TTC549 (cell line): ENCODE data around the gene NIPSNAP2.
"Not testable (repeated sequence)": the region's sequence is repeated elsewhere in the genome, so short reads cannot be mapped to it uniquely, and the experiment has no call there.

Source experiments
- FAIRE-seq: peaks from 2 replicates; lab custom pipeline; 2012; peaks lifted over from hg19 to GRCh38; lab: Jason Lieb, UNC

NIPSNAP2 gene

DNA sequence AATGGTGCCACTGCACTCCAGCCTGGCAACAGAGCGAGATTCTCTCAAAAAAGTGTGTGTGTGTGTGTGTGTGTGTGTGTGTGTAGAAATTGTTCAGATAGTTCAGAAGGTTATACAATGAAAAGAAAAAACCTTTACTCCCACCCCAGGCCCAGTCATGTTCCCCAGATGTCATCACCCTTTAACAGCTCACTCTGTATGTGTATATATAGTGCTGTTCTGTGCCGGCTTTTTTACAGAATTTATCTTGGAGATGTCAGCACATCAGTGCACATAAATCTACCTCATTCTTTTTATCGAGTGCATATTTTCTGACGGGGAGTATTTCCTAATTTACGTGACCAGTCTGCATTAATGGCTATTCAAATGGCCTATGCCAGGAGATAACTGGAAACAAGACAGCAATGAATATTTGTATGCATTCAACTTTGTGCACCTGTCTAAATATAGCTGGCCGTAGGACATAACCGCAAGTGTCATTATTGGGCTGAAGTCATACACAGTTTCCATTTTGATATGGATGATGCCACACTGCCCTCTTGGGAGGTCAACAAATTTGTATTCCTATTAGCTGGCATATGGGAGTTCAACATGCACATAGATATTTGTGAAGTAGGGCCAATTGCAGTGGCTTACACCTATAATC, 11.7 kb downstream of the NIPSNAP2 start:
- FAIRE-seq, result no peak

DNA sequence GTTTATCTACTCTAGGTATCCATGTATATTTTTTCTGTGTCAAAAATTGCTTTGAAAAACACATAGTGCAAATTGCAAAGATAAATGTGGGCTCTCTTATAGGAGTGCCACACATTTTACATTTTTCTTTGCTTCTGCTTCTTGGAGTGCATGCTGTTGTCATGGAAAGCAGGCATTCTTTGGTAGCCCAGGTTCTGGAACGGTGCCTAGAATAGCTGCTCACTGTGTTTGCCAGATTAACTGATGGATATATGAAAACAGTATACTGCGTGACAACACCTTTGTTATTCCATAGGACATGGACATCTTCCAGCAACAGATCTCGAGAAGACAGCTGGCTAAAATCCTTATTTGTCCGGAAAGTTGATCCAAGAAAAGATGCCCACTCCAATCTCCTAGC, 13.4 kb downstream of the NIPSNAP2 start:
- FAIRE-seq, result no peak

GRCh38 chr7:55980266-55980665, 15.9 kb downstream of the NIPSNAP2 start:
- no peak for FAIRE-seq

- FAIRE-seq, result no peak
Measured at GRCh38 chr7:55983537-55983936, 19.2 kb downstream of the NIPSNAP2 start.

DNA sequence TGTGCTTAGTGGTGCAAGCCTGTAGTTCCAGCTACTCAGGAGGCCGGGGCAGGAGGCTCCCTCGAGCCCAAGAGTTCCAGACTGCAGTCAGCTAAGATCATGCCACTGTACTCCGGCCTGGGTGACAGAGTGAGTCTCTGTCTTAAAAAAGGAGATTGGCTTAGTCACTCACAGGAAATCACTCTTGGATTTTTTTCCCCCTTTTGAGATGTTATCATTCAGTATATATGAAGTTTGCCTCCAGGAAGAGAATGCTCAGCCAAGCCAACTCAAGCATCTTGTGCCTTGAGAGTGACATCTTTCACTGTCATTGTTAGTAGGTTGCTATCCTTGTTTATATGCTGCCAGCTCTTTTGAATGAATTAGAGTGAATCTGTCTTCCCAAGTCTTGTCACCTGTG, 28.0 kb downstream of the NIPSNAP2 start:
- FAIRE-seq, result no peak

GRCh38 chr7:55996856-55997500, 32.6 kb downstream of the NIPSNAP2 start:
- no peak for FAIRE-seq

- no peak for FAIRE-seq
Measured at GRCh38 chr7:56003749-56004148, 39.4 kb downstream of the NIPSNAP2 start.

DNA sequence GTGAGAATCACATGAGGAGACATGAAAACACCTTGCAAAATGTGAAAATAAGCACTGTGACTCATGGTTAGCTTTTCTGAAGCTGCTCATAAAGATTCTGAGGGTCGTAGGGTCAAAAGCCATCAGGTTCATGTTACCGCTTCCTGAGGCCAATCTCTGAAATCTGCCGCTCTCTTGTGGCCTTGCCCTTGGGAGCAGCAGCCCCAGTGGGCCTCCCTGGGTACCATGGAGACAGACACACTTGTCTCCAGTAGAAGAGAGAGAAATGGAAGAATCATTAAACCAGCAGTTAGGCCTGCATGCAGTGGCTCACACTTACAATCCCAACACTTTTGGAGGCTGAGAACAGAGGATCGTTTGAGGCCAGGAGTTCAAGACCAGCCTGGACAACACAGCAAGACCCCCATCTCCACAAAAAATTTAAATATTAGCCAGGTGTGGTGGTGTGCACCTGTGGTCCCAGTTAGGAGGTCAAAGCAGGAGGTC, 42.8 kb downstream of the NIPSNAP2 start:
- FAIRE-seq, result no peak

DNA sequence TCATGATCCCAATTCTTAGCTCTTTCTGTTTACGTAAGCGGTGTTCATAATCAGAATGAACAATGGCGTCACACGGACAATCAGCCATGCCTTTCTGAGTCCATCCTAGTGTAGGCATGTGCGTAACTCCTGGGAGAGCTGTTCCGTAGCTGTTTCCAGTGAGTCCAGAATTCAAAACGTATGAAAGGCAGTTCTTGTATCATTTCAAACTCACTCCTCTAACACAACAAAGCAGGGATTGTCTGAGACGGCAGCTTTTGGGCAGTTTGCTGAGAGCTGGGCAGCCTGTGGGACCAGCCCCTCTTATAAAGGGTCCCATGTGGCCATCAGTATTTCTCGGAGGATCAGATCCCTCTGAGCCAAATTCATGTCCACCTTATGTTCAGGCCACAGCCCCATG, 43.5 kb downstream of the NIPSNAP2 start:
- no peak for FAIRE-seq

- FAIRE-seq, result no peak
Measured at GRCh38 chr7:56009695-56010094, 45.3 kb downstream of the NIPSNAP2 start.

DNA sequence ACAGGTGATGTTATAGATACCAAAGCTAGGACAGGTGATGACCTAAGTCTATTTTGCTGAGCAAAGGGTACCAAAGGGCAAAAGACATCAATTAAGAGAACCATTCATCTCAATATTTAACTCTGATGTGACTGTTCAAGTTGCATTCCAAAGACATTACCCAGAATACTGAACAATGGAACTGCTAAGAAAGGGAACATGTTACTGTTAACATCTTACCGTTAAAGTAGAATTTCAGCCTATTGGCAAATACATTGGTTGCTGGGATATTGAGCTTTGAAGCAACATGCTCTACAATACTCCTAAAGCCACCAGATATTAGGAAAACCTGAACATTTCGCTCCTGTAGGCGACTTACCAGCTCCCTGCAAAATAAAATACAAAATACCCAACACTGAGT, 52.6 kb downstream of the NIPSNAP2 start:
- not testable (repeated sequence) for FAIRE-seq

GRCh38 chr7:56019501-56019900, 55.1 kb downstream of the NIPSNAP2 start:
- FAIRE-seq, result no peak

- no peak for FAIRE-seq
Measured at GRCh38 chr7:56023500-56023899, 59.1 kb downstream of the NIPSNAP2 start.

- FAIRE-seq, result no peak
Measured at GRCh38 chr7:56026538-56026937, 62.2 kb downstream of the NIPSNAP2 start.

DNA sequence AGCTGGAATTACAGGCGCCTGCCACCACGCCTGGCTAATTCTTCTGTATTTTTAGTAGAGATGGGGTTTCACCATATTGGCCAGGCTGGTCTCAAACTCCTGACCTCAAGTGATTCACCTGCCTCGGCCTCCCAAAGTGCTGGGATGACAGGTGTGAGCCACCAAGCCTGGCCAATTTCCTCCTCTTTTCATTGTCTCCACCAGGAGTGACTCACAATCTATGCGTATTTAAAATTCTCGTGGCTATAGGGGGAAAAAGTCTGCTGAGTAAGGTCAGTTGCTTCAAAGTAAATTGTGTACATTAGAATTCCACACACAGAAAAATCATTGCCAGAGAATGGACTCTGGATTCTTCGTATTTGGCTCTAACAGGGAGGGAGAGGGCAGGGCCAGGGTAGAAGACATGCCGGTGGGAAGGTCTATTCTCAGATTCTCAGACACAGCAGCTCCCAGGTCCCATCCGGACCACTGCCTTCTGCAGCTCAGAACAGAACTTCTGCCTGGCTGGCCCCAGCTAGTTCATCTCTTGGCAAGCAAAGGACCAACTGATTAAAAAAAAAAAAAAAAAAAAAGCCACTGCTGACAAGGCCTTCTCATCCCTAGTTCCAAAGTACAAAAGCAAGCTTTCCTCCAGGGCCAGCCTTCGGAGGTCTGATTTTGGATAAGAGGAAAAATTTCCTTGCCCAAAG, 64.7 kb downstream of the NIPSNAP2 start:
- no peak for FAIRE-seq

GRCh38 chr7:56030340-56030739, 66.0 kb downstream of the NIPSNAP2 start:
- no peak for FAIRE-seq

GRCh38 chr7:56031556-56031955, 67.2 kb downstream of the NIPSNAP2 start:
- FAIRE-seq, result not testable (repeated sequence)

DNA sequence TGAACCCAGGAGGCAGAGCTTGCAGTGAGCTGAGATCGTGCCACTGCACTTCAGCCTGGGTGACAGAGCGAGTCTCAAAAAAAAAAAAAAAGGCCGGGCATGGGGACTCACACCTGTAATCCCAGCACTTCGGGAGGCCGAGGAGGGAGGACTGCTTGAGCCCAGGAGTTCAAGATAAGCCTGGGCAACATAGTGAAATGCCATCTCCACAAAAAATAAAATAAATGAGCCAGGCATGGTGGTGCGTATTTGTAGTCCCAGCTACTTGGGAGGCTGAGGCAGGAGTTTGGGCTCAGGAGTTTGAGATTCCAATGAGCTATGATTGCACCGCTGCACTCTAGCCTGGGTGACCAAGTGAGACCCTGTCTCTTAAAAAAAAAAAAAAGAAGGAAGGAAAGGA, 68.2 kb downstream of the NIPSNAP2 start:
- FAIRE-seq, result not testable (repeated sequence)

GRCh38 chr7:56033671-56034432, 69.5 kb downstream of the NIPSNAP2 start:
- FAIRE-seq, result peak; percentile 5

GRCh38 chr7:56040730-56041129, 76.3 kb downstream of the NIPSNAP2 start:
- no peak for FAIRE-seq

DNA sequence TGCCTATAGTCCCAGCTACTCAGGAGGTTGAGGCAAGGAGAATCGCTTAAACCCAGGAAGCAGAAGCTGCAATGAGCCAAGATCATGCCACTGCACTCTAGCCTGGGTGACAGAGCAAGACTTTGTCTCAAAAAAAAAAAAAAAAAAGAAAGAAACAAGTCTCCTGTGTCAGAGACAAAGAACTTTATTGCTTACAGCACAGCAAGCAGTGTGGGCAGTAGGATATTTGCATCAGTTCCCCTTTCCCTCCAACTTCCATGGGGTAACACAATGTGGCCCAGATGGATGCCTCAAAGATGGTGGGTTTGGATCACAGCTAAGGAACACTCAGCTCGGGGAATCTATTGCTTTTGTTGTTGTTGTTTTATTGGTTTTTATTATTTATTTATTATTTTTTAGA, 81.4 kb downstream of the NIPSNAP2 start:
- not testable (repeated sequence) for FAIRE-seq

GRCh38 chr7:56046721-56047445, 82.5 kb downstream of the NIPSNAP2 start:
- FAIRE-seq, result peak; percentile 86
